Nephron progenitor cell (in vitro differentiated cells): ENCODE results near the gene ZFPM1.
"Not testable (repeated sequence)": the region's sequence is repeated elsewhere in the genome, so short reads cannot be mapped to it uniquely, and the experiment has no call there.

Experiments
- DNase-seq: peaks from one replicate; pipeline ENCODE4 v3.0.0; 2021
- H3K27ac Mint-ChIP-seq: 2 replicates; pipeline ENCODE4 v1.8.0; 2021; ENCODE audit warnings: mild to moderate bottlenecking, moderate library complexity, mixed read lengths
- H3K27me3 Mint-ChIP-seq: 2 replicates; pipeline ENCODE4 v1.8.0; 2021; ENCODE audit warnings: mild to moderate bottlenecking, low read depth, mixed read lengths; ENCODE audit not compliant: poor library complexity
- H3K36me3 Mint-ChIP-seq: 2 replicates; pipeline ENCODE4 v1.8.0; 2021; ENCODE audit warnings: low read depth, mixed read lengths
- H3K4me1 Mint-ChIP-seq: 2 replicates; pipeline ENCODE4 v1.8.0; 2021; ENCODE audit warnings: mixed read lengths
- H3K4me3 Mint-ChIP-seq: 2 replicates; pipeline ENCODE4 v1.8.0; 2021; ENCODE audit warnings: mild to moderate bottlenecking, moderate library complexity, mixed read lengths
- H3K9me3 Mint-ChIP-seq: 2 replicates; pipeline ENCODE4 v1.8.0; 2021; ENCODE audit warnings: mild to moderate bottlenecking, moderate library complexity, mixed read lengths
- TF ChIP-seq, protein P1 (sequence below): fragments of 200-600 bp; sonication (generic); IDR thresholded peaks from 2 replicates; pipeline ENCODE4 v1.5.0; 2021; ENCODE audit warnings: antibody characterized with exemption

Gene ZFPM1

DNA sequence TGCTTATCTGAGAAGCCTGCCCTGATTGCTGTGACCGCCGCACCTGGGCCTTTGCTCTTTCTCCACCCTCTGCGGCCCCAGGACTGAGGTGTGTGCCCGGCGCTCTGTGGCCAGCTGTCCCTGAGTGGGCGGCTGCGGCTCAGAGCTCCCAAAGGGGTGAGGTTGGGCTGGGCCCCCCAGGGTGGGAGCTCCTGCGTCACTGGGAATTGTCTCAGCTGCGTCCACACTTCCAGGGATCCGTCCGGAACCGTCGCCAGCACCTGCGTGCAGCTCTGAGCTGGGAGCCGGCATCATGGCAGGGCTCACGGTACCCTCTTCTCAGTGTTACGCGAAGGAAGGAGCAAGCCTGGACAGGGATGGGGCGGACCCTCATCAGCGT lies 46.0 kb upstream of the ZFPM1 start:
- TF ChIP-seq, protein P1, sequence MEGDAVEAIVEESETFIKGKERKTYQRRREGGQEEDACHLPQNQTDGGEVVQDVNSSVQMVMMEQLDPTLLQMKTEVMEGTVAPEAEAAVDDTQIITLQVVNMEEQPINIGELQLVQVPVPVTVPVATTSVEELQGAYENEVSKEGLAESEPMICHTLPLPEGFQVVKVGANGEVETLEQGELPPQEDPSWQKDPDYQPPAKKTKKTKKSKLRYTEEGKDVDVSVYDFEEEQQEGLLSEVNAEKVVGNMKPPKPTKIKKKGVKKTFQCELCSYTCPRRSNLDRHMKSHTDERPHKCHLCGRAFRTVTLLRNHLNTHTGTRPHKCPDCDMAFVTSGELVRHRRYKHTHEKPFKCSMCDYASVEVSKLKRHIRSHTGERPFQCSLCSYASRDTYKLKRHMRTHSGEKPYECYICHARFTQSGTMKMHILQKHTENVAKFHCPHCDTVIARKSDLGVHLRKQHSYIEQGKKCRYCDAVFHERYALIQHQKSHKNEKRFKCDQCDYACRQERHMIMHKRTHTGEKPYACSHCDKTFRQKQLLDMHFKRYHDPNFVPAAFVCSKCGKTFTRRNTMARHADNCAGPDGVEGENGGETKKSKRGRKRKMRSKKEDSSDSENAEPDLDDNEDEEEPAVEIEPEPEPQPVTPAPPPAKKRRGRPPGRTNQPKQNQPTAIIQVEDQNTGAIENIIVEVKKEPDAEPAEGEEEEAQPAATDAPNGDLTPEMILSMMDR, result no peak
- peaks cover 16% of the 10 kb centered on the region for H3K27me3 Mint-ChIP-seq
- H3K27ac Mint-ChIP-seq, result no peak overlapping the region
- no peak for DNase-seq
- H3K9me3 Mint-ChIP-seq, result no peaks in the 10 kb centered on the region
- H3K36me3 Mint-ChIP-seq, result no peaks in the 10 kb centered on the region
- no peak overlapping the region for H3K4me3 Mint-ChIP-seq
- peaks cover 66% of the 10 kb centered on the region for H3K4me1 Mint-ChIP-seq

DNA sequence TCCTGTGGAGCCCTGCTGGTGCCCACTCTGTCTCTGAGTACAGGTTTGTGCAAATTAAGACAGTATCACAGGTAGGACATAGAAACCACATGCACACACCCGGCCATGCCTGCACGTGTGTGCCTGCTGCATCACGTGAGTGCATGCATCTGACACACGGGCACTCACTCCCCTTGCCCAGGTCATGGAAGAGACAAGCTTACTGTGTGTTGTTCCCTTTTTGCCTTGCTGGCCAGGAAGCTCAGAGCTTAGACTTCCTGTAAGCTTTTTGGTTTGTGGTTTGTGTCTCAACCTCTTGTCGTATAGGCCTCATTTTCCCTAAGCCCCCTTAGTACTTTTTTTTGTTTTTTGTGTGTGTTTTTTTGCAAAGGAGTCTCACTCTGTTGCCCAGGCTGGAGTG lies 45.3 kb upstream of the ZFPM1 start:
- H3K4me3 Mint-ChIP-seq, result no peak overlapping the region
- peaks cover 62% of the 10 kb centered on the region for H3K4me1 Mint-ChIP-seq
- TF ChIP-seq, protein P1, result no peak
- peaks cover 16% of the 10 kb centered on the region for H3K27me3 Mint-ChIP-seq
- H3K27ac Mint-ChIP-seq, result no peak overlapping the region
- no peaks in the 10 kb centered on the region for H3K36me3 Mint-ChIP-seq
- H3K9me3 Mint-ChIP-seq, result no peaks in the 10 kb centered on the region
- DNase-seq, result no peak

DNA sequence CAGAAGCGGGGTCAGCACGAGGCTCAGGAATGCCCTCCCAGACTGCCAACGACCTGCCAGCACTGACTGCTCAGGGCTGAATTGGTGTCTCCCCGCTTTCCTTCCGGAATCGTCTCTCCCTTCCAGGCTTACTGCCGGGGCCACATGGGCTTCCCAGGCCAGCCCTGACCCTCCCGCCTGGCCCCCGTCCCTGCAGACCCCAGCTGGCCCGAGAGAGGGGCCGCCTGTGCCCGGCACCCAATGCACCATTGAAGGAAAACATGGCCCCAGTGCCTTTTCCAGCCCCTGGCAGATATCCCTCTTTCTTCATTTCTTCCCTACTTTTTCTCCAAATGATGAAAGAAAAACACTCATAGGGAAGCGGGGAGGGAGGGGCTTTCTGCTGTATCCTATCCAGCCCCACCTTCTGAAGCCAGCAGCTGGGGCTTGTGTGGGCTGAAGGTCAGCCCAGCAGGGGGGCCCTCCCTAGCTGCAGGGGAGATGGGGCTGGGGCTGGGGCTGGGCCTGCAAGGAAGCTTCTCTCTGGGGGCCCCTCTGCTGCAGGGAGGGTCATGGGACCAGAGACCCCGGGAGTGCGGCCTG lies 44.4 kb upstream of the ZFPM1 start:
- no peak overlapping the region for H3K27ac Mint-ChIP-seq
- peaks cover 53% of the 10 kb centered on the region for H3K4me1 Mint-ChIP-seq
- H3K4me3 Mint-ChIP-seq, result no peak overlapping the region
- H3K36me3 Mint-ChIP-seq, result no peaks in the 10 kb centered on the region
- TF ChIP-seq, protein P1, result no peak
- DNase-seq, result no peak
- peaks cover 13% of the 10 kb centered on the region for H3K27me3 Mint-ChIP-seq
- H3K9me3 Mint-ChIP-seq, result no peaks in the 10 kb centered on the region

DNA sequence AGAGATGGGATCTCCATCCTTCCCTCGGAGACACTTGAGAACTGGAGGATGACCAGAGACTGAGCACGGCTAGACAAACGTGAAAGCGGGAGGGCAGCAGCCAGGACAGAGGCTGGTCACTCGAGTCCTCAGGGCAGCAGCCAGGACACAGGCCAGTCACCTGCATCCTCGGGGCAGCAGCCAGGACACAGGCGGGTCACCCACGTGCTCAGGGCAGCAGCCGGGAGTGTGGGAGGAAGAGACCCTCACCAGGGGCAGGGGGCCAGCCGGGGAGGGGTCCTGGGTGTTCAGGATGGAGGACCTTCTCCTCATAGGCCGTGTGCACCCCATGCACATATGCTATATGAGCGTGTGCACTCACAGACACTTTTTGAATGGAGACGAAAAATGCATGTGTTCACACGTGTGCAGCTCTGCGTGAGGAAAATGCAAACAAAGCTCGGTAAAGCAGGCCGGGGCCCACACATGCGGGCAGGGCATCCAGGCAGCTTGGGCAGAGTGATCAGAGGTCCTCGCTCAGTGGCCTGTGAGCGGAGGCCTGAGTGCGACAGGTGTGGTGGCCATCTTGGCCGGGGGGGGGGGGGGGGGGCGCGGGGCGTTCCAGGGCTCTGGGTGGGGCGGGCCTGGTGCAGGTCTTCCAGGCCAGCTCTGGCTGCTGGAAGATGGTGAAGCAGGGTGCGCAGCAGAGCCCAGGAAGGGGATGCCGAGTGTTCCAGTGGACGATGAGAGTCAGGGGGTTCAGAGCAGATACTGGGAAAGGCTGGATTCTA lies 43.6 kb upstream of the ZFPM1 start:
- DNase-seq, result no peak
- H3K27me3 Mint-ChIP-seq, result peaks cover 13% of the 10 kb centered on the region

DNA sequence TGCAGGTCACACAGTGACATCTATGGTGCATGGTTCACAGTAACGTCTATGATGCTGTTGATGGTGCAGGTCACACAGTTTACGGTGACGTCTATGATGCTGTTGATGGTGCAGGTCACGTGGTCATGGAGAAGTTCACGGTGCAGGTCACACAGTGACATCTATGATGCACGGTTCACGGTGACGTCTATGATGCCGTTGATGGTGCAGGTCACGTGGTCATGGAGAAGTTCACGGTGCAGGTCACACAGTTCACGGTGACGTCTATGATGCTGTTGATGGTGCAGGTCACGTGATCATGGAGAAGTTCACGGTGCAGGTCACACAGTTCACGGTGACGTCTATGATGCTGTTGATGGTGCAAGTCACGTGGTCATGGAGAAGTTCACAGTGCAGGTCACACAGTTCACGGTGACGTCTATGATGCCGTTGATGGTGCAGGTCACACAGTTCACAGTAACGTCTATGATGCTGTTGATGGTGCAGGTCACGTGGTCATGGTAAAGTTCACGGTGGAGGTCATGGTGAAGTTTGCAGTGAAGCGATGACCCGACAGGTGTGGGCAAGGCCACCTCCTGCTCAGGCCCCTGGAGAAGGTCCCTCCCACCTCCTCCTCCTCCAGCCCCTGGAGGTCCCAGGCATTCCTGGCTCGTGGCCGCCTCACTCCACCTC lies 42.6 kb upstream of the ZFPM1 start:
- Mint-ChIP-seq H3K27me3 (peaks cover 10% of the 10 kb centered on the region), H3K4me1 (peaks cover 36% of the 10 kb centered on the region)
- not testable (repeated sequence) for H3K4me3 Mint-ChIP-seq, H3K27ac Mint-ChIP-seq, DNase-seq, H3K9me3 Mint-ChIP-seq, H3K36me3 Mint-ChIP-seq

More for the DNA sequence above, 43.6 kb upstream of the ZFPM1 start:
- no peaks in the 10 kb centered on the region for H3K36me3 Mint-ChIP-seq
- no peak overlapping the region for H3K4me3 Mint-ChIP-seq
- H3K9me3 Mint-ChIP-seq, result no peaks in the 10 kb centered on the region
- no peak overlapping the region for H3K27ac Mint-ChIP-seq
- peaks cover 45% of the 10 kb centered on the region for H3K4me1 Mint-ChIP-seq
- TF ChIP-seq, protein P1, result no peak

DNA sequence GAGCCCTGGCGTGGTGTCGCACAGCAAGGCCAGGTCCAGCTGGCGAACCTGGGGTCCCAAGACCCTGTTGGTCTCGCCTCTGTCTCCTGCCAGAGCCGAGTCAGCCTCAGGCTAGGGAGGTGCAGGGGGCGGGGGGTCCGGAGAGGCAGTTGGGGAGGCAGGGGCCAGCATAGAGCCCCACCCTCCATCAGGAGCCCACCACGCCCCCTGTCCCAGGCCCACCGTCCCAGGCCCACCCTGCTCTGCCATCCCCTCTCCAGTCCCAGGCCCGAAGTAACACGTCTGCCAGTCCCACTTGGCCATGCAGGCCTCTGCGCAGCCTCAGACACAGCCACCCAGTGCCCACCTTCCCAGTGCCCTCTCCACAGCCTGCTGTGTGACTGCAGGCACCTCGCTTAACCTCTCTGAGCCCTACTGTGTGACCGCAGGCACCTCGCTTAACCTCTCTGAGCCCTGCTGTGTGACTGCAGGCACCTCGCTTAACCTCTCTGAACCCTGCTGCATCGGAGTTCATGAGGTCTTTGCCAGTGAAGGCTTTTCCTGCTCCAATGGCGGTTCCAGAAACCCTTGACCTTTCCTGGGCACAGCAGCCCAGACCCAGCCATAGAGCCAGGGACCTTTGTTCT lies 41.0 kb upstream of the ZFPM1 start:
- Mint-ChIP-seq H3K9me3 (no peaks in the 10 kb centered on the region), H3K27me3 (peaks cover 6% of the 10 kb centered on the region), H3K4me1 (peaks cover 32% of the 10 kb centered on the region), H3K4me3 (no peak overlapping the region), H3K27ac (no peak overlapping the region), H3K36me3 (no peaks in the 10 kb centered on the region)
- TF ChIP-seq, protein P1, result no peak
- no peak for DNase-seq
